Activated CD8-positive, alpha-beta memory T cell treated with anti-CD3 and anti-CD28 coated beads for 48 hours (primary cell): ENCODE data around the gene CABYR.
"Not testable (repeated sequence)": the region's sequence is repeated elsewhere in the genome, so short reads cannot be mapped to it uniquely, and the experiment has no call there.

ENCODE experiments used
- DNase-seq, 3 experiments: peaks; one replicate each; pipeline ENCODE4 v3.0.0-alpha.2; 2020; ENCODE audit warnings: low read depth in 2 of 3, low spot score in 2 of 3

CABYR gene

DNA sequence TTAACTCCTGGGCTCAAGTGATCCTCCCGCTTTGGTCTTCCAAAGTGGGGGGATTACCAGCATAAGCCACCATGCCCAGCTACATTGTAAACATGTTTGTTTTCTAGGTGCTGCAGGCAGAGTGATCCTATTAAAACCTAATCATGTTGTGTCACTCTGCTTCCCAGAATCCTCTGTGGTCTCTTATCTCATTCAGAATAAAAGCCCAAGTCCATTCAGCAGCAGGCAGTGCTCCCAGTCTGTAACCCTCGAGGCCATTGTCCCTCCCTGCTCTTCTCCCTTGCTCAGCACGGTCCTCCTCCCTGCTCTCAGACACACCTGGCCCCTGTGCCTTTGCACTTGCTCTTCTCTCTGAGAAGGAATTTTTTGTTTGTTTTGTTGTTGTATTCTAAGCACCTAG lies 11.1 kb upstream of the CABYR start:
- no peak for DNase-seq

DNA sequence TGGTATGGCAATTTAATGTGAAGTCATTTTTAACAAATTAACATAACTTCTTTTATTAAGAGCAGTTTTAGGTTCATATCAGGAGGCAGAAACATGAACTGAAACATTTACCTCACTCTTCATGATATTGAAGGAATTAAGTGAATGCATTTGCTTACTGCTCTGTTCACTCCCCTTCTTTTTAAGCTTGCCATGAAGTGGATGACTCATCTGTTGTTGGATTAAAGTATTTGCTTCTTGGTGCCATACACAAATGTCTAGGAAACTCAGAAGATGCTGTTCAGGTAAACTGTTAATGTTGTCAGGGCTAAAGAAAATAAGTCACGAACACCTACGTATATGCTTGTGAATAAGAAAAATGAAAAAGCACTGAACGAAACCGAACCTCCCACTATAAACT lies 10.2 kb upstream of the CABYR start:
- DNase-seq = no peak

DNA sequence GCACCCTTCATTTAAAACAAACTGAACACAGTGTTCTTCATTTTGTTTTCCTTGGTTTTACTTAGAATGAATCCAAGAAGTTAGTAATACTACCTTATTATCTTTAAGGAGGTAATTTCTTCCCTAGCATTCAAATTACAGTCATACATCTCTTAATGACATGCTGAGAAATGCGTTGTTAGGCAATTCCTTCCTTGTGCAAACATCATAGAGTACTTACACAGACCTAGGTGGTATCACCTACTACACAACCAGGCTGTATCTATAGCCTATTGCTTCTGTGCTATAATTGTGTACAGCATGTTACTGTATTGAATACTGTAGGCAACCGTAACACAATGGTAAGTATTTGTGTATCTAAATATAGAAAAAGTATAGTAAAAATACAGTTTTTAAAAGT lies 8.4 kb upstream of the CABYR start:
- no peak for DNase-seq

DNA sequence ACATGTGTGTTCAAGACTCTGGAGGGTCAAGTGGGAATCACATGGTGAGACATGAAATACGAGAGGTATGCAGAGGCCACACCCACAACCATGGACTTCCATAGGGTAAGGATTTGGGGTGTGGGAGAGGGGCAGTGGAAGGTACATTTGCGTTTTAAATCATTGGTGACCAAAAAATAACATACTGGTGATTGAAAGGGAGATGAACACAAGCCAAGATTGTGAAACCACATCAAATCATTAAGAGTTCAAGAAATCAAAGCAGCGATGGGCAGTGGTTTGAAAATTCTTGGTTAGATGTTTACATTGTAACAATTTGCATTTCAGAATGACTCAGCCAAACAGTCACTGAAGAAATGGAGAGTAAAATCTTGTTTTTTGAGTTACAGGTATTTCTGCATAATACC lies 1.9 kb upstream of the CABYR start:
- DNase-seq = no peak

DNA sequence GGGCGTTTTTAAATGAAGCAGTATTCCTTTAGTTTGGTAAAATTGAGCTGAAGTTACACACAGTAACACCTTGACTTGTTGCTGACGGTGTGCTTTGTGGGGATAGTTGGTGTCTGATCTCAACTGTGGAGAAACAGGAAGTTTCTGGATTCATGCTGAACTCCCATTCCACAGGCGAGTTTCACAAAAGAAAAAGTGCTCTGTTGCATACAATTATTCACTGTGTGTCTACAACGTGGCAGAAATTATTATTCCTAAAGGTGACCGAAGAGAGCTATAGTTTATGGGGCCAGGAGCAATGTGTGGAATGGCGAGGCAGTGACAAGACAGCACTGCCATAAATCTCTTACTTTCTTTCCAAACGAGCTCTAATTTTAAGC lies 463 bp upstream of the CABYR start:
- no peak for DNase-seq

DNA sequence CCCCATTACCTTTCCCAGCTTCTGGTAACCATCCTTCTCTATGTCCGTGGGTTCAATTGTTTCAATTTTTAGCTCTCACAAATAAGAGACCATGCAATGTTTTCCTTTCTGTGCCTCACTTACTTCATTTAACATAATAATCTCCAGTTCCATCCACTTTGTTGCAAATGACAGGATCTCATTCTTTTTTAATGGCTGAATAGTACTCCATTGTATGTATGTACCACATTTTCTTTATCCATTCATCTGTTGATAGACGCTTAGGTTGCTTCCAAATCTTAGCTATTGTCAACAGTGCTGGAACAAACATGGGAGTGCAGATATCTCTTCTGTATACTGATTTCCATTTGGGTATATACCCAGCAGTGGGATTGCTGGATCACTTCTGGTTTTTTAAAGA lies 1.8 kb downstream of the CABYR start:
- DNase-seq = no peak

DNA sequence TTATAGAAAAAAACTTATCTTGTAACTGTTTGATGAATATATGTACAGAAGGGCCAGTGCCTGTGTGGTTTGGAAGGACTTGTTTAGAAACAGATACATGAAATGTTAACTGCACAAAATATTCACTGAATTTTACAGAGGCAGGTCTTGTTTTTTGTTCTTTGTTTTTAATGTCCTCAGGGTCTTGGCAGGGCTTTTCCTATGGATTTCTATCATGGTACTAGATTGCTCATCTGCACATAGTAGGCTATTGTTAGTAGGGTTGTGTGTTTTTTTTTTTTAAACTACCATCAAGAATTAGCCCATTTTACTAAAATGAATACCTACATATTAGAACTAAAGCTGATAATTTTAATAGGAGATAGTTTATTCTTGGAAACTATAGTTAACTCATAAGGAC lies 3.5 kb downstream of the CABYR start:
- no peak for DNase-seq

DNA sequence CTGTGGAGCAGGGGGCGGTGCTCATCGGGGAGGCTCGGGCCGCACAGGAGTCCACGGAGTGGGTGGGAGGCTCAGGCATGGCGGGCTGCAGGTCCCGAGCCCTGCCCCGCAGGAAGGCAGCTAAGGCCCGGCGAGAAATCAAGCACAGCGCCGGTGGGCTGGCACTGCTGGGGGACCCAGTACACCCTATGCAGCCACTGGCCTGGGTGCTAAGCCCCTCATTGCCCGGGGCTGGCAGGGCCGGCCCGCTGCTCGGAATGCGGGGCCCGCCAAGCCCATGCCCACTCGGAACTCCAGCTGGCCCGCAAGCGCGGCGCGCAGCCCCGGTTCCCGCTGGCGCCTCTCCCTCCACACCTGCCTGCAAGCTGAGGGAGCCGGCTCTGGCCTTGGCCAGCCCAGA lies 10.7 kb downstream of the CABYR start:
- DNase-seq = not testable (repeated sequence)

DNA sequence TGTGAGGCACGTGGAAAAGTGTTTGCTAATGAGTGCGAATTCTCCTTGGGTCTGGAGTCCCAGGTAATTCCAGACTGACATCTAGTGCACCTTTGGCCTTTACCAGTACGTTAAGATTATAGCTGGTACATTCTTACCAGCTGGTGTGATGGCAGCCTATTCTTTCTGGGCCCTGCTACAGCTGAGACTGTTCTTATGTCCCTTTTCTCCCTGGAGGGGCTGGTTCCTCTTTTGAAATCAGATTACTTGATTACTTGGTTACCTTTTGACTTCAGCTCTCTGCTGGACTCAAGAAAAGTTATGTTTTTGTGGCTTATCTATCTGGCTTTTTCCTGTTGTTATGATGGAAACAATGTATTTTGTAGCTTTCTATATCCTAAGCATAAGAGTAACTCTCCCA lies 14.5 kb downstream of the CABYR start:
- DNase-seq = no peak

DNA sequence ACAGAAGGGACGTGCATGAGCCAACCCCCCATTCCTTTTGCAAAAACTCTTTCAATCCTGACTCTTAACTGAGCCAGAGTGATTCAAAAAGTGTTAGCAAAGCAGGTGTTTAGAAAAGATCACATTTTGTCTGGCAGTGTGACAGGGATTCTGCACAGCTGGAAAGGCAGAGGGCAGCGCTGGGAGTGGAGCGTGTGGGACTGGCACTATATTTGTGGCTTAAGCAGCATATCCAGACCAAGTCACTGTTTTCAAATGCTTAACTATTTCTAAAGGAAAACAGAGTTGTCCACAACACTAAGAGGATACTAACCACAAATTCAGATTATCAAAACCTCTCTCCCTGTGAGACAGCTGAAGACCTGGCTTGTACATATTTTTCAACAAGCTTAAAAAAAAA lies 19.0 kb downstream of the CABYR start:
- no peak for DNase-seq

DNA sequence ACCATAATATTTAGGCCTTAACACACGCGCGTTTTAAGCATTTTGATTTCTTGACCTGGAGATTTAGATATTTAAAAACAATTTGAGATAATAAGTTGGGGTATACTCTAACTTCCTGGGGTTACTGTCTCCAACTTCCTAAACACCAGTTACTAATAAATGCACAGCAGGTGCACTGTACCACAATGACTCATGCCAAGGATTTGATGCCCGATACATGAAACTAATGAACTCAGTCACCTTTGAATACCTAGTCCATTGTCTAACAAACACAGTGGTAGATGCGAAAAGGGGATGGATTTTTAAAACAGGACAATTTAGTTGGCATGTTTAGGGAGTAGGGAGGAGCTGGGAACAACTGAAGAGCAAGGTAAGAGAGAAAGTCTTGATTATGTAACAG lies 21.2 kb downstream of the CABYR start:
- DNase-seq = no peak

DNA sequence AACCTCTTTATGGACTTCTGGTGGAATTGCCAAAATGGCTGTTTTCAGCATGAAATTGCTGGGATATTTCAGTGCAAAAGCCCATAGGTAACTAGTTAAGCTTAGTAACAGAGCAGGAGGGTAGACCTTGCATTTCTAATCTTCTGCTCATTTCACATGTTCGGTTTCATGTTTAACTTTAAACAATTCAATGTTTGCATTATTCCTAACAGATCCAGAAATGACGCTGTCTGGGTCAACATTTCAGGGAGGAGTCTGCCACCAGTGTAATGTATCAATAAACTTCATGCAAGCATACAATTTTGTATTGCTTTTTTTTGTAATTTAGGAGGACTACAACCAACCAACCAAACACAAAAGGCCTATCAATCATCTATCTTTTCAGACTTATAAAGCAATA lies 22.4 kb downstream of the CABYR start:
- DNase-seq = no peak

DNA sequence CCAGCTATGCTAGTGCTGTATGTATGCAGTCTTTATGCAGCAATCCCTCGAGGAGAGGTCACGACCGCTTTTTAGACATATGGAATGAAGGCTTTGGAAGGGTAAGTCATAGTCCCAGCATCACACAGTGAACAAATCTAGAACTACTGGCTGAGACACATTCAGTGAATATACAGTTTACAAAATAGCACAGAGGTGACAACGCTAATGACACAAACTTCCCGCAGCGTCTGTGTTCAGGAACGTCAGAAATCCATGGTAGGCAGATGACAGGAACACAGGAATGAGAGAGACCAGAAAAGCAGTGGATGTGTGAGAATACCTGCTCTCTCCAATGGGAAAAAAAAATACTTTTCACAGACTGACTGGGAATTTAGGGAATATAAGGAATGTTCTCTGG lies 29.6 kb downstream of the CABYR start:
- DNase-seq = no peak

DNA sequence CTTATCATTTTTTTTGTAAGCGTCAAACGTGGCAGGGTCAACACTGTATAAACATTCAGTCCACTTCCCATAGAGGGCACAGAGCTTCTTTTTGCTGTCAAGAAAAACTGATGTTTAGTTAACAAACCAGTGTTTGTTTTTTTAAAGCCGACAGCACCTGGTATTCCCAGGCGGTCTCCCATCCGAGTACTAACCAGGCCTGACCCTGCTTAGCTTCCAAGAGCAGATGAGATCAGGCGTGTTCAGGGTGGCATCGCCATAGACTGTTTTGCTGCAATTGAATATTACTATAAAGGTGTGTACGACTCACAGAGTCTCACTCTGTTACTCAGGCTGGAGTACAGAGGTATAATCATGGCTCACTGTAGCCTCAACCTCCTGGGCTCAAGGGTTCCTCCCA lies 31.5 kb downstream of the CABYR start:
- no peak for DNase-seq

DNA sequence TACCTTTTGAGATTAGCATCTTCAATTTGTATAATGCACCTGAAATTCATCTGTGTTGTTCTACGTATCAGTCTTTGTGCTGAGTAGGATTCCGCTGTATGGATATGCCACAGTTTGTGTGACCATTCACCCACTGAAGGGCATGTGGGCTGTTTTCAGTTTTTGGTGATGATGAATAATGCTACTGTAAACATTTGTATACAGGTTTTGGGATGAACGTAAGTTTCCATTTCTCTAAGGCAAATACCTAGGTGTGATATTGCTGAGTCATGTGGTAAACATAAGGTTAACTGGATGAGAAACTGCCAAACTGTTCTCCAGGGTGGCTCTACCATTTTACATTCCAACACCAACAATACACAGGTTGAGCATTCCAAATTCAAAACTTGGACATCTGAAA lies 35.1 kb downstream of the CABYR start:
- no peak for DNase-seq

DNA sequence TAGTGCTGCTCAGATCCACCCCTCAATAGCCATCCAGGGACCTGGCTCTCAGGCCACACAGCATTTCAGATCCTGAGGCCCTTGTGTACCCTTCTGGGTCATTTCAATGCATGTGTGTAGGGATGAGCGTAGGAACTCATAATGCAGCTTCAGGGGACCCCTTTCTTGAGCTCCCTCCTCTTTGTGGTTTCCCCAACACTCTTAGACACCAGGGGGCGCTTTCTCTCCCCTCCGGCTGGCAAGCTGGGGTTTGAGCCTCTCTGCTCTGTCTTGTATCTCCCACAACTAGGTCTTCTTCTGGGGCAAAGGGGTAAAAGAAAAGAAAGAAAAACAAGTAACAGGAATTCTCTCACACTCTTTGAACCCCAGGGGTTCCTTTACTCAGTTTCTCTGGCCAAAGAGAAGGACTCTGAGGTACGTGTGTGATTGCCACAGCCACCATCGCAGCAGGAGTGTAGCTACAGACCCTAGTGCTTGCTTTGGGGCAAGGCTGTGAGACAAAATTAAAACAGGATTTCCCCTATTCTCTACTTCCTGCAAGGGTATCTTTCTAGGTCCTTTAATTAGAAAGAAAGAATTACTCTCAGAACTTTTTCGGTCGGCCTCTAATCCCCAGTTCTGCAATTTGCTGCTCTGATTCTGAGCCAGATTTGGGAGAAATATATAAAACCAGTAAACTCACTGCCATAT lies 38.0 kb downstream of the CABYR start:
- peak; percentile 4 to 55 (median 22) for DNase-seq

DNA sequence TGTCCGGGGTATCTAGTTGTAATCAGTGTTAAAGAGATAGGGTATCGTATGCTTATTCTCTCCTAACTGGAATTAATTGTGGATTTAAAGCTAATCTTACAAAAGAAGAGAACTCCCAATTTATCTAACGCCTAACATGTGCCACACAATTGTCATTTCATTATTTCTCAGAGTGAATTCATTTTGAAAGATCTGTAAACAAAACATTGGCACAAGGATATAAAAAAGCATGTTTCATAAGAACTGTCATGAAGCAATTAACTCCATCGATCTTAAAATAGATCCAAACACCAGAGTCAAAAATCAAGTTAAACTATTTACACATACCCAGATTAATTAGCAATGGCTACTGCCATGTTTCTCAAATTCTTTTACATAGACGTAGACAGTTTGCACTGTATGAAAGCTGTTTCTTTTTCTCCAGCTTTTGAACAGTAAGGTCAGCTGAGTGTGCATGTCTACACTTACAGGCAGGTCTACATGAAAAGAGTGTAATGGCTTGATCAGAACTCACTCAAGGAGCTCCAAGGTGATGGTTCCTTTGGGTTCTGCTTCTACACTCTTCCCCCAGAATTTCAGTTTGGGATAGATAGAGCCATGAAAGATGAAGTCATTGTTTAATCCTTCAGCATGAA lies 38.8 kb downstream of the CABYR start:
- no peak for DNase-seq

DNA sequence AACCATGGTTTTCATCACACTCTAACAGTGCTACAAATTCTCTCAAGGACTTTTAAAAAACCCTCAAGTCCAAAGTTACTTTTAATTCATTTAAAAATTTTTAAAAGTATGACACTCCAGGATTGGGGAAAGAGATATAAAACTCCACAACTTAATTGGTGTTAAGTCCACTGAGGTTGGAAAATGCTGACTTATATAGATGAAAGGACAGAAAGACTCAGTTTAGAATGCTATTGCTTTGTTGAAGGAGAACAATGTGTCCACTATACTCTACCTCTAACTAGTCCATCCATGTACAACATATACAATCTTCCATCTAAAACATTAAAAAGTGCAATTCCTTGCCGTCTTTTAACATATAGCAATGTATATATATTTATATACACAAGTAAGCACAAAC lies 41.2 kb downstream of the CABYR start:
- no peak for DNase-seq

DNA sequence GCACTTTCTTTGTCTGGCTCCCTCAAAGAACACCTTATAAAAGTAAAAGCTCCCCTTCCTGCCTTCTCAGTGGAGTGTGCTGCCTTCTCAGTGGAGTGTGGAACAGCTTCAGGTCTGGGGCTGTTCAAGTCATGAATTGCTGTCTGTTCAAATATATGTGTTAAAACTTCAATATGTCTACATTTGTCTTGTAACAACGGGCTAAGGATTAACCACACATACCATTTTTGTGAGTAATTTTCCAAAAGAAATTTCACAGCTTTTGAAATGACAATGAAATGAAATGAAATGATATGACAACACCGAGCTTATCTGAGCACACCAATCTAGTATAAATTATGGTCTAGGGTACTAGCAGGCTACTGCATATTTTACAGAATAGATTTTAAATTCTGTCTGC lies 42.9 kb downstream of the CABYR start:
- no peak for DNase-seq

DNA sequence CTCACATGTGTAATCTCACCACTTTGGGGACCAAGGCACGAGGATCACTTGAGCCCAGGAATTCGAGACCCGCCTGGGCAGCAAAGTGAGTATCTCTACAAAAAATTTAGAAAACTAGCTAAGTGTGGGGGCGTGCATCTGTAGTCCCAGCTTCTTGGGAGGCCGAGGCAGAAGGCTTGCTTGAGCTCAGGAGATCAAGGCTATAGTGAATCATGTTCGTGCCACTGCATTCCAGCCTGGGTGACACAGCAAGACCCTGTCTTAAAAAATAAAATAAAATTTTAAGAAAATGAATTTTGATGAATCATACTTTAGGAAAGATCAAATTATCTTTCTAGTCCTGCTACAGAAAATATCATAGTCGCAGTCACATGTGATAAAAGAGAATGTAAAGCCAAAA lies 46.9 kb downstream of the CABYR start:
- no peak for DNase-seq

DNA sequence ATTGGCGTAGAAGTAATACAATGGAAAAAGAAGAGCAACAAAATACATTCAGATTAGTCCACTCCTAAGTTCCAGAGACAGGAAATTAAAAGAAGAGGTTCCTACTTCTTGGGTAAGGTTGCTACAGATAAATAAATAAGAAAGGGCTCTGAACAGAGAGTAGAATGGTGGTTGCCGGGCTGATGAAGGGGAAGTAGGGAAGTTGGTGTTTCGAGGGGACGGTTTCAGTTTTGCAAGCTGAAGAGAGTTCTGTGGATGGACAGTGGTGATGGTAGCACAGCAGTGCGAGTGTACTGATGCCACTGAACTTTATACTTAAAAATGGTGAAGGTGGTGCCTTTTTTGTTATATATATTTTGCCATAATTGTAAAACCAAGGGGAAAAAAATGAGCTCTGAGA lies 48.2 kb downstream of the CABYR start:
- DNase-seq = no peak

DNA sequence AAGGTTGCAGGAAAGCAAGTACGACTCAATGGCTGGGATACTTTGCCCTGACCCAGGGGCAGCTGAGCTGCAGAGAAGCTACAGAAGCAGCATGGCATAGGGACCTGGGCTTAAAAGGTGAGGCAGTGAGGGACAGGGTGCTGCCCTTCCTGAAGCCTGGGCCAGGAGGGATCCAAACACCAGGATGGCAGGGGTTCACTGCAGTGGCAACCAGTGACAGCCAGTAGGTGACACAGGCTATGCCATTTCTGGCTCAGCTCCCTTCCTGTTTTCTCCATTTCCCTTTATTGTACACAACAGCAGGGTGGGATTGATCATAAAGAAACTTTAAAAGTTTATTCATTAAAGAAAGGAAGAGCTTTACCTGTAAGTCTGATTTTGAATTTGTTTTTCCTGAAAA lies 48.8 kb downstream of the CABYR start:
- DNase-seq = no peak

DNA sequence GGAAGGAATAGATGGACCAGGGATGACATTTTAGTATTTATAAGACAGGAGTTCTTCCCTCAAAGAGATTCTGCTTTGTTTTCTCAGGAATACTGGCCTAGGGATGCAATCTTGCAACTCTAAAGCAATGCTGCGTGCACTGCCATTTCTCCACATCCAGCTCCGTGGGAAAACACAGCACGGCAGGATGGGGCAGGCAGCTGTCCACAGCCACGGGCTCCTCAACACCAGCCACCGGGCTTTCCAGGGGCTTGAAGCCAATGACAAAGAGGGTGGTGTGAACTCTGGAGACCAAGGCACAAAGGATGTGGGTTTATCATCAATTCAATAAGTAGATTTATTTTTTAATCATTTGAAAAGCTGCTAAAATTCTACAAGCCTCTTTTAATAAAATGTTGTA lies 49.3 kb downstream of the CABYR start:
- DNase-seq = no peak
